ENCODE results near the gene PRKAG2. TPM values are rescaled to one million over a fixed set of nuclear protein-coding genes. Genes with fewer than 3 reads are reported as not detected.

Gene PRKAG2
- total and polyA plus RNA-seq, 2 of the 13 experiments (the other 11 are each of a cell fraction or from before 2014, with no cell fraction given), result 0.90 to 1.3 TPM

DNA sequence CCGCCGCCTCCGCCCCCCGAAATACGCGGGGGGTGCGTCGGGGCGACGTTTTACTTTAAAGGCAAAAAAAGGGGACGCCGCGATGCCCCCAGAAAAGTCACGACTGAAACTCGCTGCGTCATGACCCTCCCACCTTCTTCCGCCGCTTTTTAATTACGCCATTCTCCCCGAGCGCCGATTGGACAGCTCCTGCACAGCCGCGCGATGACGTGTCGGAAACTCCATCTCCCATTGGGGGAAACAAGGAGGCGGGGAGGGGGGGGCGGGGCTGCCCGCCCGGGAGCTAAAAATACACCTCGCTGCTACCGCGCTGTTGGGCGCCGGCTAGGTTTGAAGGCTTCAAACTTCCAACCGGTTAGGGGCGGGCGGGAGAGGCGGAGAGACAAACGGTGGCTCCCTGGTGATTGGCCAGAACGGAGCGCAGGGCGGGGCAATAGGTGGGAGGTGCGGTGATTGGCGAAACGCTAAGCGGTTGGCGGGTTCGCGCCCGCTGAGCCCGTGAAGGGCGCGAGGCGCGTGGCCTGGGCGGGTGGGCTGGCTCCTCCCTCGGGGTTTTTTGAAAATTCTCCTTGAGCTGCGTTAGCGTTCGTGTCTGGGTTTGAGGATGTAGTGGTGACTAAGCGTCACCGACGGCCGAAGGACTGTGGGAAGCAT is 357.0 kb downstream of the PRKAG2 start, which contains the start of gene RHEB (continued):
- TF ChIP-seq ZBTB4 (CRISPR knock-in tag; IDR thresholded peaks at IDR 0.05; ENCODE audit: borderline replicate concordance) (peak; percentile 64; the same call in 1 of the 2 replicates), LCORL (IDR thresholded peaks at IDR 0.05) (no peak), LCORL (CRISPR knock-in tag; IDR thresholded peaks at IDR 0.05) (no peak), ELF1 (CRISPR knock-in tag; IDR thresholded peaks at IDR 0.05) (peak; percentile 7; the same call in 1 of the 2 replicates), ZNF414 (CRISPR knock-in tag; IDR thresholded peaks at IDR 0.05) (no peak), CEBPB (IDR thresholded peaks at IDR 0.05; ENCODE audit: borderline replicate concordance, low read depth, low read length) (peak; percentile 49; the same call in 1 of the 2 replicates), NFYC (CRISPR knock-in tag; IDR thresholded peaks at IDR 0.05) (peak; percentile 80), CCAR2 (optimal IDR thresholded peaks at IDR 0.05; ENCODE audit: low read depth, low read length) (no peak), ZBTB21 (CRISPR knock-in tag; IDR thresholded peaks at IDR 0.05) (peak; percentile 94), CBX5 (CRISPR knock-in tag; IDR thresholded peaks at IDR 0.05; ENCODE audit: borderline replicate concordance) (no peak), BRF2 (CRISPR knock-in tag; IDR thresholded peaks at IDR 0.05) (0 out of 2 replicates have a peak, but pooled peaks have one; percentile 22), AGO2 (optimal IDR thresholded peaks at IDR 0.05; ENCODE audit: low read depth, low read length) (peak; percentile 4), ZNF282 (IDR thresholded peaks at IDR 0.05; ENCODE audit: partially characterized antibody) (no peak), ZFP90 (CRISPR knock-in tag; IDR thresholded peaks at IDR 0.05; ENCODE audit: borderline replicate concordance) (0 out of 2 replicates have a peak, but pooled peaks have one; percentile 32), KMT2A (CRISPR knock-in tag; IDR thresholded peaks at IDR 0.05) (0 out of 2 replicates have a peak, but pooled peaks have one; percentile 12), PHB2 (IDR thresholded peaks at IDR 0.05; ENCODE audit: partially characterized antibody) (no peak), RFXAP (CRISPR knock-in tag; IDR thresholded peaks at IDR 0.05; ENCODE audit: borderline replicate concordance) (peak; percentile 85), ZNF687 (CRISPR knock-in tag; IDR thresholded peaks at IDR 0.05) (peak; percentile 78; the same call in 1 of the 2 replicates), ZBTB44 (CRISPR knock-in tag; IDR thresholded peaks at IDR 0.05) (no peak)
